Activated B cell treated with CpG ODN at 0.5 μM for 24 hours (primary cell): ENCODE data around the gene C9orf153. TPM values are rescaled to one million over a fixed set of nuclear protein-coding genes. Genes with fewer than 3 reads are reported as not detected.

Source experiments
- ATAC-seq: fragments of 200-7000 bp; cut with Tn5 transposase; one replicate; pipeline ENCODE4 v1.10.0; 2021; ENCODE audit warnings: low read depth, mild to moderate bottlenecking, moderate library complexity
- CTCF ChIA-PET: fragments of 350-600 bp; sonication (Branson Sonifier 250); formaldehyde crosslinking; loops from one replicate; lab custom pipeline; 2021; ENCODE audit warnings: antibody characterized with exemption; lab: Charles Lee
- POLR2A ChIA-PET: fragments of 350-600 bp; sonication (Branson Sonifier 250); formaldehyde crosslinking; loops from one replicate; lab custom pipeline; 2021; ENCODE audit warnings: antibody characterized with exemption; lab: Charles Lee
- DNase-seq: peaks from one replicate; pipeline ENCODE4 v3.0.0; 2022
- H3K27ac Mint-ChIP-seq: one replicate; pipeline ENCODE4 v1.8.0; 2020; ENCODE audit warnings: mixed read lengths
- H3K27me3 Mint-ChIP-seq: one replicate; pipeline ENCODE4 v1.8.0; 2021; ENCODE audit warnings: mixed read lengths
- H3K36me3 Mint-ChIP-seq: one replicate; pipeline ENCODE4 v1.8.0; 2021; ENCODE audit warnings: low read depth, mixed read lengths
- H3K4me1 Mint-ChIP-seq: one replicate; pipeline ENCODE4 v1.8.0; 2021; ENCODE audit warnings: mixed read lengths
- H3K4me3 Mint-ChIP-seq: one replicate; pipeline ENCODE4 v1.8.0; 2020; ENCODE audit warnings: mild to moderate bottlenecking, mixed read lengths
- H3K9me3 Mint-ChIP-seq: one replicate; pipeline ENCODE4 v1.8.0; 2020; ENCODE audit warnings: mixed read lengths
- CTCF ChIP-seq: fragments of 200-600 bp; IDR thresholded peaks from one replicate; pipeline ENCODE4 v1.8.0; 2022; ENCODE audit warnings: antibody characterized with exemption, mild to moderate bottlenecking
- intact Hi-C: fragments of 100-400 bp; cut with micrococcal nuclease; formaldehyde crosslinking; loops from one replicate; pipeline ENCODE4 v1.15.1; 2024
- total RNA-seq: library from RNA; stranded (reverse); gene quantifications from 2 replicates; pipeline ENCODE4 v1.2.3, GENCODE V29; 2022

Gene C9orf153
- total RNA-seq, 1 donor from 2014 or later = 0.18 TPM

GRCh38 chr9:86242071-86242470, 17.4 kb downstream of the C9orf153 start:
- ChIA-PET POLR2A (no interaction called here), CTCF (no interaction called here)
- no peaks in the 10 kb centered on the region for H3K9me3 Mint-ChIP-seq
- H3K27me3 Mint-ChIP-seq = peaks cover 2% of the 10 kb centered on the region
- TF ChIP-seq CTCF = no peak
- no peak for DNase-seq
- no peak for ATAC-seq
- no peaks in the 10 kb centered on the region for H3K36me3 Mint-ChIP-seq
- intact Hi-C loops = no loop called here
- no peak overlapping the region for H3K27ac Mint-ChIP-seq
- H3K4me1 Mint-ChIP-seq = no peaks in the 10 kb centered on the region
- H3K4me3 Mint-ChIP-seq = no peak overlapping the region

GRCh38 chr9:86241216-86241615, 18.2 kb downstream of the C9orf153 start:
- Mint-ChIP-seq H3K36me3 (no peaks in the 10 kb centered on the region), H3K4me1 (no peaks in the 10 kb centered on the region), H3K27ac (no peak overlapping the region), H3K4me3 (no peak overlapping the region), H3K27me3 (peaks cover 2% of the 10 kb centered on the region), H3K9me3 (no peaks in the 10 kb centered on the region)
- CTCF ChIA-PET = no interaction called here
- ATAC-seq (no peak), DNase-seq (no peak)
- POLR2A ChIA-PET = no interaction called here
- TF ChIP-seq CTCF = no peak
- intact Hi-C loops = no loop called here

GRCh38 chr9:86238861-86239770, 20.3 kb downstream of the C9orf153 start:
- CTCF ChIA-PET = interaction anchor here (0.7 to 1.0 kb wide), 2 partner anchors 18 to 420 kb away, joined by 4 read pairs; no protein-coding TSS in a partner anchor
- POLR2A ChIA-PET = no interaction called here
- Mint-ChIP-seq H3K27ac (no peak overlapping the region), H3K27me3 (no peaks in the 10 kb centered on the region), H3K36me3 (no peaks in the 10 kb centered on the region), H3K4me1 (no peaks in the 10 kb centered on the region), H3K9me3 (no peaks in the 10 kb centered on the region), H3K4me3 (no peak overlapping the region)
- no peak for DNase-seq
- intact Hi-C loops = no loop called here
- no peak for ATAC-seq
- TF ChIP-seq CTCF = no peak

- Mint-ChIP-seq H3K4me1 (no peaks in the 10 kb centered on the region), H3K36me3 (no peaks in the 10 kb centered on the region), H3K9me3 (no peaks in the 10 kb centered on the region), H3K4me3 (no peak overlapping the region), H3K27ac (no peak overlapping the region), H3K27me3 (no peaks in the 10 kb centered on the region)
- DNase-seq = no peak
- ATAC-seq = no peak
- intact Hi-C loops = no loop called here
- CTCF ChIA-PET = no interaction called here
- POLR2A ChIA-PET = no interaction called here
- no peak for TF ChIP-seq CTCF
Measured at GRCh38 chr9:86230858-86231257, 28.6 kb downstream of the C9orf153 start.

GRCh38 chr9:86222667-86223066, 36.8 kb downstream of the C9orf153 start:
- no peaks in the 10 kb centered on the region for H3K4me1 Mint-ChIP-seq
- intact Hi-C loops = no loop called here
- H3K27ac Mint-ChIP-seq = no peak overlapping the region
- DNase-seq (no peak), ATAC-seq (no peak)
- H3K4me3 Mint-ChIP-seq = no peak overlapping the region
- no peaks in the 10 kb centered on the region for H3K36me3 Mint-ChIP-seq
- no peaks in the 10 kb centered on the region for H3K9me3 Mint-ChIP-seq
- ChIA-PET POLR2A (no interaction called here), CTCF (interaction anchor here (0.8 kb wide), 1 partner anchor 21 kb away, joined by 3 read pairs; no protein-coding TSS in a partner anchor)
- TF ChIP-seq CTCF = no peak
- H3K27me3 Mint-ChIP-seq = peaks cover 5% of the 10 kb centered on the region
